GM19455 (cell line): ENCODE data around the gene SPDYE4.
A peak's percentile ranks its signal among the peaks of the same experiment; 100 is the strongest.

Experiments used
- ATAC-seq: cut with Tn5 transposase; IDR thresholded peaks from one replicate; pipeline ENCODE4 v1.9.1; 2021; ENCODE audit not compliant: unreplicated experiment

The SPDYE4 gene

DNA sequence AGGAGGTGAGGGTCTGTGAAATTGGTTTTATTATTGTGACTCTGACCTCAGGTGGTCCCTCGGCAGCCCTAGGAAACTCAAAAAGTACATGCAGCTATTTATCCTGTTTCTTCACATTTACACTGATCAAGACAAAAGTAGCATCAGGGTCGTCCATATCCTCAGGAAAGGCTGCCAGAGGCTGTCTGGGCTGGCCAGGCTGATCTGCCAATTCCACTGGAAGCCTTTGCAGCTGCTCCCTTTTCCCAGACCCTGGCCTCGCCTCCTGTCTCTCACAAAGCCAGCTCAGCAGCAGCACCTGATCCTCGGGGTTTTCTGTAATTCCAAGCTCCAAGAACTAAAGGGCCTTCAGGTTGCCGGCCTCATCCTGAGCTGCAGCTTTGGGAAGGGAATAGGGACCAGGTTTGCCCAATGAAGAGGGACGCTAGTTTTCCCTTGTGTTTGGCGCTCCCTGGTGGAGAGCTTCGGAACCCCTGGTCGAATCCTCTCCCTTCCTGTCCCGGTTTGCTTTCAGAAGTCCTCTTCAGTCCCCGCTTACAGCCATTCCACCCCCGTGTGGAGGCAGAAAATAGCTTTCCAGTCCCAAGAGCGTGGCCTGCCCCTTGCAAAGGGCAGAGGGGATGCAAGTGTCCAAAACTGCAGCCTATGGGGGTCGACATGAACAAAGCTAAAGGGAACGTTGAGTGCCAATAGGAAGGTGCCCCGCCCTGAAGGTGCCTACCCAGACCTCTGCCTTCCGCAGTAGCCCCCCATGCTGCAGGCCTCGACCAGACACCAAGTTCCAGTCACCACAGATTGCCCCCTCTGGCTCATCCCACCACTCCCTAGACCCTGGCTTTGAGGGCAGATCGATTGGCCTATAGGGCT, 27.4 kb upstream of the SPDYE4 start:
- no peak for ATAC-seq

DNA sequence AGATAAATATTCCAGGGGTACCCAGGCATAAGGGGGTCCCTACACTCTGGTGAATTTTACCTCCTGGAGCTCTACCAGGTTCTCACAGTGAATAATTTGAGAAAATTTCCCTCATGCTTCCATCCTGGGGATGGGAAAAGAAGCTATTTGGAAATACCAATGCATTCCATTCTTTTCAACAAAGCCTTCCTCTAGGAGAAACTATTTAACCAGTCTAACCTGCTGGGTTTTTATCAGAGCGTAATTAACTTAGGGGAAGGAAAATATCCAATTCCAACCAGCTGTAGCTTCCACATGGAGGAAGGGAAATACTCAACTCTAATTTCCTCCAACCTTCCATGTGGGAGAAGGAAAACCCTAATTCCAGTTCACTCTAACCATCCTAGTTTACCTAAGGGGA, 23.8 kb upstream of the SPDYE4 start:
- no peak for ATAC-seq

DNA sequence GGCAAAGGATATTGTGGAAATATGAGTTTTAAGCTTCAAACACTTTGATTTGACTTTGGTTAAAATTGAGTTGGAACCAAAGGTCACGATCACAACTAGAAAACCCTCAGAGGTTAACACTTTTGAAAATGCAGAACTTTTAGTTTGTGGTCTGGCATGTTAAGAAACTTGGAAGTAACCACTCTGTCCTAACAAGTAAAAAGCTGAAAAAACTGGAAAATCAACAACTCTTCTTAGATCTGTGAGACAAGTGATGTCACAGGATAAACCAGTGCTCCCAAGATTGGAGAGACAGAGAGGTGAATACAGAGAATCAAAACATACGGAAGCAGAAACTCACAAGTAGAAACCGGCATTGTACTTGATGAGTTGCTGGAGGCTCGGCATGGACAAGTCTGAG, 23.4 kb upstream of the SPDYE4 start:
- no peak for ATAC-seq

DNA sequence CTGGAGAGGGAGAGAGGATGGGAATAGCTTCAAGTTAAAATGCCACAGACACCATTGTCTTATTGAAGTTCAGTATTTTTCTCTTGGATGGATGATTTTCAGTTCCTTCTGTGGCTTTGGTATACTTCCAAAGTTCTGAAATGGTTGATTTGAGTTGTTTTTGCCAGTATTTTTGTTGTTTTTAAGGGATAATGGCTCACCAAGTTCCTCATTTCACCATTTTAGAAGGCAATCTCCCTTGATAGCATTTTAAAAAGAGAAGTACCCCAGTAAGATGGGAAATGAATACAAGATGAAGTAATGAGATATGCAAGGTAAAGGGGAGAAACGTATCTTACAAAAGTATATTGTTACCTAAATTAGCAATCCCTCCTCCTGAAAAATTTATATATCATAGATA, 18.5 kb upstream of the SPDYE4 start:
- ATAC-seq = no peak

DNA sequence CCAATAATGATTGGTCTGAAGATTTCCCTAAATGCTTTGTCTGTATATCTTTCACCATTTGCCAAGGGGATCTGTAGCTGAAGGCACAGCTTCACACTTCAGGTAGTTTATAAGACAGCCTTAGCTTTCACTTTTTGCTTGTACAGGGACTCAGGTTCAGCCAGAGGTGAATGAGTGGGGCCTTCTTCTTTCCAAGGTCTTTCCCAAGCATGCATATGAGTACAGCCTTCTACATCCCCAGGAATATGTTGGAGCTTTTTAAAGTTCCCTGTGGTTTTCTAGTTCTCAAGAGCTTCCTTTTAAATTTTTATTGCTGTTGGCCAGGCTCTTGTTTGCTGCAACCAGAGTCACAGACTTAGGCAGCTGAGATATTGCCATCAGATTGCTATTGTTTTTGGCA, 17.9 kb upstream of the SPDYE4 start:
- no peak for ATAC-seq

DNA sequence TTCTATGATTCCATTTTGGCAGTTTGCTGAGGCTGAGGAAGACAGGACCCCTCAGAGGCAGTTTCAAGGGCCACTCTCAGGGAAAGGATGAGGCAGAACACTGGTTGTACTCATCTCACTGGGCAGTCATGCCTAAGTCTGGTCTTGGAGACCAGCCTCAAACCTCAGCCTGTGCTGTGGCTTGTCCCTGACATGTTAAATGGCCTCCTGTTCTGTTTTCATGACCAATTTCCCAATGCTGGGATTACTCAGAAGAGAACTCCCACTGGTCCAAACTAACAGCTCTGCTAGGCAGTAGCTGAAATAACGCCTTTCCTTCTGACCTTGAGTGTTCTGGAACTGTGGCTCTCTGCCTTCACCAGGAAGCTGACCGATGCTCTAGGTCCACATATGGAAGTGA, 8.4 kb upstream of the SPDYE4 start:
- ATAC-seq = no peak

DNA sequence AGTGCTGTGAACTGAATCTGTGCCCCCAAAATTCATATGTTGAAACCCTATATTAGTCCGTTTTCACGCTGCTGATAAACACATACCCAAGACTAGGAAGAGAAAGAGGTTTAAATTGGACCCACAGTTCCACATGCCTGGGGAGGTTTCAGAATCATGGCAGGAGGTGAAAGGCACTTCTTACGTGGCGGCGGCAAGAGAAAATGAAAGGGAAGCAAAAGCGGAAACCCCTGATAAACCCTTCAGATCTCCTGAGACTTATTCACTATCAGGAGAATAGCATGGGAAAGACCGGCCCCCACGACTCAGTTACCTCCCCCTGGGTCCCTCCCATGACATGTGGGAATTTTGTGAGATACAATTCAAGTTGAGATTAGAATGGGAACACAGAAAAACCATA, 3.7 kb upstream of the SPDYE4 start:
- ATAC-seq = no peak

DNA sequence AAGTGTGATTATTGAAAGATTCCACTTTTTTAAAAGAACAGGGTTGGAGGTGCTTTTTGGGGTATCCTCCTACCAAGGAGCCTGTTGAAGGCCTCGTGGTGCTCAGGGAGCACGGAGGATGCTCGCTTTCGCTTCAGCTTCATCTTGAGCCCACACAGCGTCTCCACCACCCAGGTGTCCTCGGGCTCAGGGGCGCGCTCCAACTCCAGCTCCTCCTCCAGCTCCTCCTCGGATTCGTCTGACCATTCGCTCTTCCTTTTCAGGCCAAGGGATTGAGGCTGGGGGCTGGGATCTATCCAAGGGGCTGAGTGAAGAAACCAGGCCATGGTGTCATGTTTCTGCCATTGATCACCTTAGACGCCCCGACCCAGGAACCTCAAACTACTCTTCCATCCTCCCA, 1.2 kb downstream of the SPDYE4 start:
- ATAC-seq = no peak

DNA sequence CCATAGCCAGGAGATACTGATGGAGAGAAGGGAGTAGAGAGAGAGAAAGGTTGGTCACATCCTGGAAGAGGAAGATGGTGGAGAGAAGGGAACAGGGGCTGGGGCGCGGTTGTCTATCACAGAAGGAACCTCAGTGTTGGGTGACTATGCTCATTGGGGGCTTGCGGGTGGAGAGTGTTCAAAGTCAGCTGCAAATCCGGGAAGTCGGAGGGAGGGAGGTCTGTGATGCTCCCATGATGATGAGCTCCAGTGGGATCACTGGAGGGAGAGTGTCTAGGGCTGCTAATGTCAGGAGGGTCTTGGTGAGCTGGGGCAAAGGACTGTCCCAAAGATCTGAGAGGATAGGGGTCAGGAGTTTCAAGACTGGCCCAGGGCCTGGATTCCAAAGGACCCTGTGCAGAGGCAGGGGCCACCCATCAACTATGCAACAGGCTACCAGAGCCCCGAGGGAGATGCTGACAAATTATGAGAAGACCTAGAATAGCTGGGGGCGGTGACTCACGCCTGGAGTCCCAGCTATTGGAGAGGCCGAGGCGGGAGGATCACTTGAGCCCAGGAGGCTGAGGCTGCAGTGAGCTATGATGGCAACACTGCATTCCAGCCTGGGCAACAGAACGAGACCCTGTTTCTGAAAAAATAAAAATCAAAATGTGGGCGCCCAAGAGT, 2.6 kb downstream of the SPDYE4 start:
- no peak for ATAC-seq

DNA sequence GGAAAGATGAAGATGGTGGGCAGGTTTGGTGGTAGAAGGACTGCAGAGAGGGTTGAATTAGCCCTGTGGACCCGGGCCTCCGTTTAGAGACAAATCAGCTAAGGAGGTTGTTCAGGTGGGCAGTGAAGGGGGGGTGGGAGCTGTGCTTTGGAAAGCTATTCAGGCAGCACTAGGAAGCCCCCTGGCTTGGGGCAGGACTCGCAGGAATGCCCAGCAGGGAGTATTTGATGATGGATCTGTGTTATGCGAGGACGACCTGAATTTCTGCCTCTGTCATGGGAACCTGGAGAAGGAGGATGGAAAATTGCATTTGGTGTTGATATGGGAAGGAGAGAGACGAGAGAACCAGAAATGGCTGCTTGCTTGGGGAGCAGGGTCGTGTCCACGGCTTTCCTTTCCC, 3.5 kb downstream of the SPDYE4 start:
- no peak for ATAC-seq

DNA sequence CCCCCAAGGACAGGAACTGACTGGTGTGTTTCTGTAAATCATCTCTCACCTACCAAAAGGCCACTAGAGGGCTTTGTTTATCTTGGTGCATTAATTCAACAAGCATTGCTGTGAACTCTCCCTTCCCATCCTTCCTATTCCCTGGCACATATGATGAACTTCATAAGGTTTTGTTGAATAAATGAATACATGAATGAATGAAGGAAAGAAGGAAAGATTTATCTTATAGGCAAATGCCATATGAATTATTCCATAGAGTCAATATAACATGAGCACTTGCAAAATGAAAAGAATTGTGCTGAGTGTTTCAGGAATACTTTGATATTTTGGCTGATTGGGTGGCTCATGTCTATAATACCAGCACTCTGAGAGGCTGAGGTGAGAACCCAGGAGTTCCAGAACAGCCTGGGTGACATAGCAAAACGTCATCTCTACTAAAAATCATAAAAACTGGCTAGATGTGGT, 4.3 kb downstream of the SPDYE4 start:
- ATAC-seq = no peak

DNA sequence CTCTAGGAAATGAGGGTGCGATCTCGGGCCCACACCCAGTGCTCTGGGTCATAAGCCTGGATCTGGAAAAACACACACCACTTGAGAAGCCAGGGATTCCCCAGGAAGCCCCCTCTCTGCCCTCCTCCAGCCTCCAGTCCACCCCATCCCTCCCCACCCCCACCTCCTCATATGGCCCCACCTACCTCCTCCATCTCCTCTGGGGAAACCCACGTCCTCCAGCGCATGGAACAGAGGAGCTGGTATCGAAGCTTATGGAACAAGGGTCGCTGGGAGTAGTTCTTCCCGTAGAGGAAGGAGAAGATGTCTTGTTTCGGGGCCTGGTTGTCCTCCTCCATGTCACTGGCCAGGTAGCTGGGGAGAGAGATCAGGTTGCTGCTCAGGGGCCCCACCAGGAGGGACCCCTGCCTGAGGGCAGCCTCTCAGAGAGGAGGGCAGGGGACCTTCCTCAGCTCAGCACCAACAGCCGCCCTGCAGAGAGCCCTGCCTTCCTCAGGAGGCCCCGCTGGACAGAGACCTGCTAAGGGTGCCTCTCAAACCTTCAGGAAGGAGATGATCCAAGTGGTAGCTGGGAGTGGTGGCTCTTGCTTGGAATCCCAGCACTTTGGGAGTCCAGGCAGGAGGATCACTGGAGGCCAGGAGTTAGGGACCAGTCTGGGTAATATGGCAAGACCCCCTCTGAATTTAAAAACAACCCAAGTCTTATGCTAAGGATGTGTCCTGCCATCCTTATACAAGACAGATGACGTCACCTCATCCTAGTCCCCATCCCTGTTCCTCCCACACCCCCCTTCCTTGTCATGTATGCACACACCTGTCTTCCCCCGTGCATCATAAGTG, 5.0 kb downstream of the SPDYE4 start:
- ATAC-seq = no peak

DNA sequence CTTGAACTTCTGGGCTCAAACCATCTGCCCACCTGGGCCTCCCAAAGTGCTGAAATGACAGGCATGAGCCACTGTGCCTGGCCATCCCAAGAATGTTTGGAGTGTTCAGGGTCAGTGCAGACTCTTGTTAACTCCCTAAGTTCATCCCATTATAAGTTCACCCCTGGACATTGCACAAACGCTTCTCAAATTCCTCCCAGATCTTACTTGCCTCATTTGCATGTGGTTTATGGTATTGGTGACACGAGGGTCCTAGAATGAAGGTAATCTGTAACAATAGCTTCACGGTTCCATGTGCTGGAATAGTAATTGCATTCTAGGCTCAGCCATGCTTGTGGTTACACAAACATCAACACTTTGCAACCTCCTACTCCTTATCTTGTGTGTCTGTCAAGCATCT, 8.7 kb downstream of the SPDYE4 start:
- ATAC-seq = no peak

DNA sequence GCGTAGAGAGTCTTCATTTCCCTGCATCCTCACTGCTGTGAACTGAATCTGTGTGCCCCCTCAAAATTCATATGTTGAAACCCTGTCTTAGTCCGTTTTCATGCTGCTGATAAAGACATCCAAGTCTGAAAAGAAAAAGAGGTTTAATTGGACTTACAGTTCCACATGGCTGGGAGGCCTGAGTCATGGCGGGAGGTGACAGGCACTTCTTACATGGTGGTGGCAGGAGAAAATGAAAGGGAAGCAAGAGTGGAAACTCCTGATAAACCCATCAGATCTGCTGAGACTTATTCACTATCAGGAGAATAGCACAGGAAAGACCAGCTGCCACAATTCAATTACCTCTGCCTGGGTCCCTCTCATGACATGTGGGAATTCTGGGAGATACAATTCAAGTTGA, 10.6 kb downstream of the SPDYE4 start:
- ATAC-seq = no peak

DNA sequence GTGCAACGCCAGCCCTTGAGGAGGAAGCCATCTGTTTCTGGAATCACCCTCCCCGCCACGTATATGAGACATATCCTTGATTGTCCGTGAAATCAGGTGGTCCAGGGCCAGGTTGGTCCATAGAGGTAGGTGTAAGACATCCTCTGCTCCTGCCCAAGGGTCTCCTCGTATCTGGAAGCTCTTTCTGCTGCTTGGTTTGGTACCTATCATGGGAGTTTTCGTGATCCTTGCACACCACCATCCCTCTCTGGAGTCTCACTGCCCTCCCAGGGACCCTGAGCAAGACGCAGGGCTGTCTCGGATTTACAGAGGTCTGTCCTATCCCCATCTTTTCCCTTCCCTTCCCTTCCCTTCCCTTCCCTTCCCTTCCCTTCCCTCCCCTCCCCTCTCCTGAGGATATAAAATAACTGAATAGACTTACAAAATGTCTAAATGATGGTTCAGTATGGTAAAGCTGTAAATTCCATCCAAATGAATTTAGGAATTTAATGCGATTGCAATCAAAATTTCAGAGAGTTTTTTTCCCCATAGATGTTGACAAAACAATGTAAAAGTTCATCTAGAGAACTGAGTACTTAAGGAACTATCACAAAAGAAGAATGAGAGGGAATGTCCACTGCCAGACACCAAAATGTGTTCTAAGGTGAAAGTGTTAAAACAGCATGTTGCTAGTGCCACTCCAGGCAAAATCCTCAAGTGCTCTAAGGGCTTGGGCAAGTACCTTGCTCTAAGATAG, 11.7 kb downstream of the SPDYE4 start:
- ATAC-seq = no peak

DNA sequence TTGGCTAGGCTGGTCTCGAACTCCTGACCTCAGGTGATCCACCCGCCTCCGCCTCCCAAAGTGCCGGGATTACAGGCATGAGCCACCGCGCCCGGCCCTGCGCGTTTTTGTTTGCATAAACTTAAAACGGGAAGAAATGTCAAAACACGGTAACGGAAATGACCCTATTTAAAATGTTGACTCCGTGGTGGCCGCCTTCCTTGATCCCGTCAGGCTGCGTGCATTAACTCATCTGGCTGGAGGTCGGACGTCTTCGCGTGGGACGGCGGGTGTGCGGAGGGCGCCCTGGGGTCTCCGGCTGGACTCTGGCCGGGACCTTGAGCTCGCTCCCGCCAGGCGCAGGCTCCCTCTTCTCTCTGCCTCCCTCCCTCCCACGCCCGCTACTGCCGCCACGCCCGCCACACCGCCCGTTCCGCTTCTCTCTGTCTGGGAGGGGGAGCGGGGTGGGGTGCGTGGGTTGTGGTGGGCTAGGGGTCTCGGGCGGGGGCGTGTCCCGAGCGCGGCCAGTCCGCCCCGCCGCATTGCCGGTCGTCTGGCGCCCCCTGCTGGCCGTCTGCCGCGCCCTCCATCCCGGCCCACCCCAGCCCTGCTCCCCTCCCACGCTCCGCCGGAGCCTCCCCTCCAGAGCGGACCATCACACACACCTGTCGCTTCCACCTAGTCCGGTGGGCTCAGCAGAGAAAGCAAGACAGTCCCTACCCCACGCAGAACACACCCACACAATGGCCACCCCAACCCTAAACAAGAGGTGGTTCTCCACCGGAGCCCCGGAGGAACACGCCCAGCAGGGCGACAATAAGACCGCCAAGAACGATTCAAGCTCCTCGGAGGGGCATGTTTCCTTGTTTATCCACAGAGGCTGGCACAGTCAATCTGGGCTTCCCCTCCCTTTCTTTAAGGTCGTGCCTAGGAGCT, 12.5 kb downstream of the SPDYE4 start:
- ATAC-seq = peak; percentile 77

DNA sequence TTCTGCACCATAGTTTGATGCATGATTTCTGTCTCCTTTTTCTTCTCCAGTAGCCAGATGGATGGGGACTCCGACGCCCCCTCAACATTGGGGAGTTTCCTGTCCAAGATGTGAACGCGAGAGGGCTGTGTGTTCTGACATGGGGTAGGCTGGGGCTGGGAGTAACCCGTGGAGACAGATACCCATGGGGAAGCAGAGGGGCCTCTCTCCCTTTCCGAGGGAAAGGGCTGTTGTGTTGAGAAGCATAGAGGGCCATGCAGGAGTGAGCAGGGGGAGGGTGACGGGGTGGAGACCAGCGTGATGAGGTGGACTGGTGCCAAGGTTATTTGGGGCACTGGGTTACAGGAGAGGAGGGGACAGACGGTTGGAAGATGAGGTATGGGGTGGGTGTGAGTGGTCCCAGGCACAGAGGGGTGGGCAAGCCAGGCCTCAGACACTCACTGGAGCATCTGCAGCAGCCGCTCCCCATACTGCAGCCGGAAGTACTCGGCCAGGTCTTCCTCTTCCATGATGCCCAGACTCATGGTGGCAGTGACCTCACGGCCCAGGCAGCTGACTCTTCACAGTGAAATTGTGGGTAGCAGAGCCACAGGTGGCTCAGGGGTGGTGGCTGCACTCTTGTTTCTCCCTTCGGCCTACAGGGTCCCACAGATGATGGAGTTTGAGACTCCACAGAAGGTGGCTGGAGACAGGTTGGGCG, 14.1 kb downstream of the SPDYE4 start:
- no peak for ATAC-seq

DNA sequence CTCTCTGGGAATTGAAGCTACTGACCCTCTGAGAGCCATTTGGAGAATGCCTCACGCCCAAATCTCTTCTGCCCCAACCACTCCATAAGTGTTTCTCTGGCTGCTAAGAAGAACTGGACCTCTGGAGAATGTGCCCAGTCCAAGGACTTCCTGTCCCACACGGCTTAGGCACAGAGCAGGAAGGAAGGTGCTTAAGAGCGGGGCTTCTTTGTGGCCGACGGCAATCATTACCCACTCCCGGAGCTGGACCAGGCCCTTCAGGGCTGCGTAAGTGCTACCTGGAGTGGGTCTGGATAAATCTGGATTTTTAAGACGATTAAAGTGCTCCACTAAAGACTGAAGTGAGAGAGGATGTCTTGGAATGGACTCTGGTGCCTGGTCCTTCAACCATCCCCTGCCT, 15.5 kb downstream of the SPDYE4 start:
- no peak for ATAC-seq

DNA sequence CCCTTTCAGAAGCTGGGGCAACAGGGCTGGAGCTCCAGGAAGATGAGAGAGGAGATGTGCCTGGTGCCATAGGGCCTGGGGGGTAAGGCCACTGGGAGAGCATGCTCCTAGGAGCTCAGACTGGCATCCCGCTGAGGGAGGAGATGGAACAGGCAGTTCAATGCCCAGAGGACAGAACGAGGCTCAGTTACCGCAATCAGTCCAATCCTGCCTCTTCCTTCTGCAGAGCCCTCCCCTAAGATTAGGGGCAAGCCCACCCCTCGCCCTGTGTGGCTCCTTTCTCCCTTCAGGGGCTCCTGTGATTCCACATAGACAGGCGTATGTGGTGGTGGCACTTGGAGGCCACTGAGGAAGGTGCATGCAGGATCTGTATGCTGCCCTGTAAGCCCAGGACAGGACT, 16.1 kb downstream of the SPDYE4 start:
- ATAC-seq = no peak
